ENCODE measurements around the gene REST.
"Not testable (repeated sequence)": the region's sequence is repeated elsewhere in the genome, so short reads cannot be mapped to it uniquely, and the experiment has no call there.

Gene REST

GRCh38 chr4:56909086-56909894 is 1.6 kb downstream of the REST start:
- DNase-seq: peak in 1 of 2 experiments; percentile 13

DNA sequence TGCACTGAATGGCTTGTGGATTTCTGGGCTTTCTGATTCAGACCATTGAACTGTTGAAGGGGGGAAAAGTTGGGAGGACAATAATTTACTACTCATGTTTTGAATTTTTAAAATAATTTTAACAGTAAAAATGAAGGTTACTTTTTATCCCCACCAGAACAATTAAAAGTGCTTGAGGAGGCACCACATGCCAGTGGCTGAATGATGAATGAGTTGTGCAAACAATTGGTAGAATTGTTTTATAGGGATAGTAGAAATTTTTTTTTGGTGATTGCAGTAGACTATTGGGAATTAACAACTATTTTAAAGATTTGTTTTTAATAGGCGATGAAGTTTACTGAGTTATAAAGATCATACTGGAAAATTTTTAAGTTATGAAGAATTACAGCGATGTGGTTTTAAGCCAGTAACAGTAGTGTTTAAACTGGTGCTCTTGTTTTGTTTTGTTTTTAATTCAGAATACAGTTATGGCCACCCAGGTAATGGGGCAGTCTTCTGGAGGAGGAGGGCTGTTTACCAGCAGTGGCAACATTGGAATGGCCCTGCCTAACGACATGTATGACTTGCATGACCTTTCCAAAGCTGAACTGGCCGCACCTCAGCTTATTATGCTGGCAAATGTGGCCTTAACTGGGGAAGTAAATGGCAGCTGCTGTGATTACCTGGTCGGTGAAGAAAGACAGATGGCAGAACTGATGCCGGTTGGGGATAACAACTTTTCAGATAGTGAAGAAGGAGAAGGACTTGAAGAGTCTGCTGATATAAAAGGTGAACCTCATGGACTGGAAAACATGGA is 2.7 kb downstream of the REST start:
- no peak for DNase-seq

DNA sequence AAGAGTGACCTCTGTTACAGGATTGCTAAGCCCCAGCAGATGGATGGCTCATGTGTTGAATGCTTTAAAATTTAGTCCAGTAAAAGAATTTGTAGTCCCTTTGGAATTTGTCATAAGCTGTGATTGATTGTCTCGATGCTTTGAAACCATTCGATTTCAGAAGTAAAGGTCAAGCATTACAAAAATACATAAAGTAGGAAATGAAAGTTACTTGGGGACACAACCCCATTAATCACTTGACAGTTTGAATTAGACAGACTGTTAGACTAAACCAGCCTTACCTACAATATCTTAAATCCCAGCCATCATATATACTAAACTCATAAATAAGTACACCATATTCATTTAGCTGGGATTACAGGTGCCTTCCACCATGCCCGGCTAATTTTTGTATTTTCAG is 6.6 kb downstream of the REST start:
- no peak for DNase-seq

GRCh38 chr4:56914977-56915376 is 7.3 kb downstream of the REST start:
- DNase-seq: not testable (repeated sequence)

- no peak for DNase-seq
These were observed 19.5 kb downstream of the REST start for GRCh38 chr4:56927196-56927595.

DNA sequence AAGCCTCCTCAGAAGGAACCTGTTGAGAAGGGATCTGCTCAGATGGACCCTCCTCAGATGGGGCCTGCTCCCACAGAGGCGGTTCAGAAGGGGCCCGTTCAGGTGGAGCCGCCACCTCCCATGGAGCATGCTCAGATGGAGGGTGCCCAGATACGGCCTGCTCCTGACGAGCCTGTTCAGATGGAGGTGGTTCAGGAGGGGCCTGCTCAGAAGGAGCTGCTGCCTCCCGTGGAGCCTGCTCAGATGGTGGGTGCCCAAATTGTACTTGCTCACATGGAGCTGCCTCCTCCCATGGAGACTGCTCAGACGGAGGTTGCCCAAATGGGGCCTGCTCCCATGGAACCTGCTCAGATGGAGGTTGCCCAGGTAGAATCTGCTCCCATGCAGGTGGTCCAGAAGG is 22.9 kb downstream of the REST start:
- DNase-seq: no peak

GRCh38 chr4:56931924-56932323 is 24.2 kb downstream of the REST start:
- DNase-seq: no peak

GRCh38 chr4:56937262-56937661 is 29.6 kb downstream of the REST start:
- DNase-seq: no peak

DNA sequence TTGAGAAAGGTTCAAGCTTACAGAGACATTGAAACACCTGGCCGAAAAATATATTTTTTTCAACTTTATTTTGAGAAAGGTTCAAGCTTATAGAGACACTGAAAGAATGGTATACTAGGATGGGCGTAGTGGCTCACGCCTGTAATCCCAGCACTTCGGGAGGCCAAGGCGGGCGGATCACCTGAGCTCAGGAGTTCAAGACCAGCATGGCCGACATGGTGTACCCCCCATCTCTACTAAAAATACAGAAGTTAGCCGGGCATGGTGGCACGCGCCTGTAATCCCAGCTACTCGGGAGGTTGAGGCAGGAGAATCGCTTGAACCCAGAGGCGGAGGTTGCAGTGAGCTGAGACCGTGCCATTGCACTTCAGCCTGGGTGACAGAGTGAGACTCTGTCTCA is 32.1 kb downstream of the REST start:
- DNase-seq: not testable (repeated sequence)

- DNase-seq: no peak
These were observed 32.7 kb downstream of the REST start for GRCh38 chr4:56940403-56940802.

DNA sequence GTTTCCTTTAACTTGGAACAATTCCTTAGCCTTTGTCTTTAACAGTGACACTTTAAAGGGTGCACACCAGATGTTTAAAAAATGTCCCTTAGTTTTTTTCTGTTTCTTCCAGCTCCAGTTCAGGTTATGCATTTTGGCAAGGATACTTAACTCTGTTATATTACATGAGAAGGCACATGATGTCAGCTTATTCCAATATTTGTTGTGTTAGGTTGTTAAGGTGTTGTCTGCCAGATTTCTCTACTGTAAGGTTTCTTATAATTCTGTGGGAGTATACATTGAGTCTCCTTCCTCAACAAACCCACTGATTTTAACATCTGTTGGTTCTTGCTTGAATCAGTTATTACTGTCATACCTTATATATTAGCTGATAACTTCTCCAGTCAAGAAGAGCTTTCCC is 33.3 kb downstream of the REST start:
- DNase-seq: no peak

DNA sequence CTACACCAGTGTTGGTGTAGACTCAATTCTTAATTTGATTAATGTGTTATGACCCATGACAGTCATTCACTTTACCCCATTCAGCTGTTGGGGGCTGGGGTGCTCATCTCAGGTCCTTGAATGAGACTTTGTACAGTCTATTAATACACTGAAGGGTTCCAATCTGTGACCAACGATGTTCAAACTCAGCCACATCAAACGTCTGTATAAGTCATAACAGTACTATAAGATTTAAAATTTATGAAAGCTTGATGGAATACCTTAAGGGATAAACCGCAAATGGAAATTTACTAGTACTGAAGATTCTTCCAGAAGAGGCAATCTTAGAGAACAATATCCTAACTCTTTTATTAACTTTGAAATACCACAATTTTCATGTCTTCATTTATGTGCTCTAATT is 33.7 kb downstream of the REST start:
- no peak for DNase-seq

DNA sequence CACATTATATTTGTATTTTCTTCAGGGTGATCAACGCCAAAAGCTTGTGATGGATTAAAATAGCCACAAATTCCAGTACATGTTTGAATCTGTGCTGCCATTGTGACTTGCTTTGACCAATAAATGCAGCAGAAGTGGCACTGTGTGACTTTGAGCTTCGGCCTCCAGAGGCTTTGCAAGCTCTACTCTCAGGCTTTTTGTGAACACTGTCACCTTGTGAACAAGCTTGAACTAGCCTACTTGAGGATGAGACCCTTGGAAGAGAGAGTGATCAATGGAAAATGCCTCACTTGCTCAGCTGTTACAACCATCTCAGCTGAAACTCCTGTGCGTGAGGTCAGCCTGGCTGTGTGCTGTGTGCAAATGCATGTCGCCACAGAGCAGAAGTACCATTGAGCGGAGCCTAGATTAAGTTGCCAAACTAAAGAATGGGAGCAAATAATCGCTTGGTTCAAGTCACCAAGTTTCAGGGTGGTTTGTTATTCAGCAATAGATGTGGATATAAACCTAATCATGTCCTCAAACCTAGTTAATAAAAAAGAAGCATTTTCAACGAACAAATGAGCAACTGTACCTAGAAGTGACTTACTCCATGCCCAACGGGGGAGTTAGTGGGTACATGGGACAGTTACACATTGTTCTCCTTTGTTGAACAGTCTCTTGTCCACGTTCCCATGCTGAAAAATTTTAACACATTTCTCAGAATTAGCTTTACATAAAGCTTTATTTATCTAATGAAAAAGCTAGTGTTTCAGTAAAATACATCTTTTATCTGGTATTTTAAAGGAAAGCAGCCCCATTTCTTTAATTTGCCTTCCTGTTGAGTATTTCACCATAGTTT is 46.2 kb downstream of the REST start:
- DNase-seq: no peak

DNA sequence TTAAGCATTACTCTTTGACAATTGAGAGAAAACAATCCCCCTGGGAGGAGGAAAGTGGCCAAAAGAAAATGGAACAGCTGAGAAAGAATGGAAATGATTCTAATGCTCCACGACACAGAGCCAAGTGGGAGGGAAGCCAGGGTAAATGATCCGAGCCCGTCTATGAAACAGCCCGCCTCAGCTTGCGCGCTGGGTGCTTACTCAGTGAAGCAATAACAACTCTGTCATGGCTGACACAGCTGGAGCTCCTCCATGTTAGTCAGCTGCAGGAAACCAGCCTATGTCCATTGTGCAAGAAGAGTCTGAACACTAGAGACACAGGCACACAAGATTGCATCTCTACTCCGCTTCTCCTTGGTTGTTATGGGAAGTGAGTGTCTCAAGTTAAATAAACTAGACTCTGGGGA is 50.4 kb downstream of the REST start:
- peak; percentile 76 to 90 for DNase-seq

GRCh38 chr4:56959100-56959499 is 51.4 kb downstream of the REST start:
- no peak for DNase-seq

GRCh38 chr4:56961107-56961500 is 53.4 kb downstream of the REST start:
- no peak for DNase-seq

DNA sequence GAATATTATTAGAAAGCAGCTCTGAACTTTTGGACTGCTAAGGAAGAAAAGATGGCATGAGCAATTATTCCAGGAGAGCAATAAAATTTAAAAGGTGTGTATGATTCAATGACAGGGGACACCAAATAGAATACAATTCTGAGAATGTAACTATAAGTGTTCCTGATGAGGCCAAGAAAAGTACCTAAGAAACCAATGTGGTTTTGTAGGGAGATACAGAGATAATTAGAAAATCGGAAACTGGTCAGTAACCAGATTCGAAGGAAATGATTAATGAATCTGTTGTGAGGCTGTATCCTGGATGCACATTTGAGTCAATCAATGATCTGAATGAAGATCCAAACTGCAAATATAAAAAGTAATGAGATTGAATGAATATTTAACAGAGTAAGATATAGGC is 63.7 kb downstream of the REST start:
- DNase-seq: no peak

GRCh38 chr4:56972389-56972788 is 64.7 kb downstream of the REST start:
- no peak for DNase-seq

GRCh38 chr4:56972809-56973208 is 65.1 kb downstream of the REST start:
- no peak for DNase-seq

GRCh38 chr4:56973336-56973735 is 65.6 kb downstream of the REST start:
- DNase-seq: no peak

DNA sequence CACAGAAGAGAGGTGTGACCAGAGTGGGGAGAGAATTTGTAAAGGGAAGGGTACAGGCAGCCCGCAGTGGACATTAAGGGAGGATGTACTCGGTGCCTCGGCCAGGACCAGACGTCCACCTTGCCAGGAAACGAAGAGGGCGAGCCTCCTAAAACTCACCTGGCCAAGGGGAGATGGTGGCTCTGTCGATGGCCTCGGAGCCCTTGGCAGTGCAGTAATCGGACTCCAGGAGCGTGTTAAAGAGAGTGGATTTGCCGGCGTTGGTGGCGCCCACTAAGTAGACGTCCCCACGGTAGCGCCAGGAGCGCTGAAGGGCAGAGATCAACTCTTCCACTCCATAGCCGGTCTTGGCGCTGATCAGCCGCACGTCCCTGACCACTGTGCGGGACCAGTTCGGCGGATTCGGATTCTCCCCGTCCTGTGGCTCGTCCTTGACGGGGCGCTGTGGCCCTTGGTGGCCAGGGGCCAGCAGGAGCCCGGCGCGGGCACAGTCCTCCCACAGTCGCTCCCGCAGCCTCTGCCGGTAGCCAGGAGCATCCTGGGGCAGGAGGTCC is 68.7 kb downstream of the REST start:
- DNase-seq: no peak

DNA sequence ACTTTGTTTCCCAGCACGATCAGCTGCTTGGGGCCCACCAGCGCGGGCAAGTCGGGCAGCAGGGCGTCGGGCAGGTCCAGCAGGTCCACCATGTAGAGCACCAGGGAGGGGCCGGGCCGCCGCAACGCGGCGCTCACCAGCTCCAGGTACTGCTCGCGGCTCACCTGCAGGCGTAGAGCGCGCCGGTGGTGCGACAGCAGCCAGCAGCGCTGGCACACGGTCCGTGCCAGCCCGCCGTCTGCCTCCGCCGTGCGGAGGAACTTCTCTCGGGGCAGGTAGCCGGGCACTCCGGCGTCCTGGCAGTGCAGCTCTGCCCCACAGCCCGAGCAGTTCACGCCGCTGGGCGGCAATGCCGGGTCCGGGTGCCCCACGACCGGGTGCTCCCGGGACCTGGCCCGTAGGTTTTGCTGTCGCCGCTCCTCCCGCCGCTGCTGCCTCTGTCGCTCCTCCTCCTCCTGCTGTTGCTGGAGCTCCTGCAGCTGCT is 69.2 kb downstream of the REST start:
- DNase-seq: peak in 1 of 2 experiments; percentile 36
